Activated T-cell treated with anti-CD3 and anti-CD28 coated beads, Interleukin-2, amount 50 U/mL, for 24 hours (primary cell): Measurements from ENCODE around the gene ABO.
A peak's percentile ranks its signal among the peaks of the same experiment; 100 is the strongest.
"Not testable (repeated sequence)": the region's sequence is repeated elsewhere in the genome, so short reads cannot be mapped to it uniquely, and the experiment has no call there.

Experiments
- DNase-seq: peaks from one replicate; pipeline ENCODE4 v3.0.0-alpha.2; 2020
- H3K27ac Mint-ChIP-seq: 2 replicates; pipeline ENCODE4 v1.8.0; 2020; ENCODE audit warnings: mild to moderate bottlenecking, mixed read lengths
- H3K27me3 Mint-ChIP-seq: 2 replicates; pipeline ENCODE4 v1.8.0; 2020; ENCODE audit warnings: mixed read lengths
- H3K36me3 Mint-ChIP-seq: 2 replicates; pipeline ENCODE4 v1.8.0; 2020; ENCODE audit warnings: low read depth, mixed read lengths
- H3K4me1 Mint-ChIP-seq: 2 replicates; pipeline ENCODE4 v1.8.0; 2020; ENCODE audit warnings: low read depth, mixed read lengths
- H3K4me3 Mint-ChIP-seq: 2 replicates; pipeline ENCODE4 v1.8.0; 2020; ENCODE audit warnings: mild to moderate bottlenecking, moderate library complexity, mixed read lengths
- H3K9me3 Mint-ChIP-seq: 2 replicates; pipeline ENCODE4 v1.8.0; 2020; ENCODE audit warnings: mixed read lengths

ABO gene

DNA sequence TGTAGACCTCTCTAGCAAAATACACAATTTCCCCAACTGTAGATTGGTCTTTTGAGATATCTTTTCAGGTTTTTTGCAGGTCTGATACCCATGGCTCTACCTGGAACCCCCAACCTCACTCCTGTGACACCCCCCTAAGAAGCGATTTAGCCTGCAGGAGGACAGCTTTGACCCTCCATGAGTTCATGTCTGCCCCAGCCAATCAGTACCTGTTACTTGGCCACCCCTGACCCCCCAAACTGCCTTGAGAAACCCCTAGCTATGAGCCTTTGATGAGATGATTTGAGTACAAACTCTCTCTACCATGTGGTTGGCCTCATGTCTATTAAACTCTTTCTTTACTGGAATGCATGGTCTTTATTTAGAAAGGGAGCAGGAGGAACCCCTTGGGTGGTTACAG lies 25.7 kb downstream of the ABO start:
- Mint-ChIP-seq H3K4me3 (no peak overlapping the region), H3K4me1 (no peaks in the 10 kb centered on the region), H3K9me3 (no peaks in the 10 kb centered on the region), H3K27me3 (peaks cover 26% of the 10 kb centered on the region), H3K36me3 (no peaks in the 10 kb centered on the region), H3K27ac (no peak overlapping the region)
- DNase-seq, result no peak

DNA sequence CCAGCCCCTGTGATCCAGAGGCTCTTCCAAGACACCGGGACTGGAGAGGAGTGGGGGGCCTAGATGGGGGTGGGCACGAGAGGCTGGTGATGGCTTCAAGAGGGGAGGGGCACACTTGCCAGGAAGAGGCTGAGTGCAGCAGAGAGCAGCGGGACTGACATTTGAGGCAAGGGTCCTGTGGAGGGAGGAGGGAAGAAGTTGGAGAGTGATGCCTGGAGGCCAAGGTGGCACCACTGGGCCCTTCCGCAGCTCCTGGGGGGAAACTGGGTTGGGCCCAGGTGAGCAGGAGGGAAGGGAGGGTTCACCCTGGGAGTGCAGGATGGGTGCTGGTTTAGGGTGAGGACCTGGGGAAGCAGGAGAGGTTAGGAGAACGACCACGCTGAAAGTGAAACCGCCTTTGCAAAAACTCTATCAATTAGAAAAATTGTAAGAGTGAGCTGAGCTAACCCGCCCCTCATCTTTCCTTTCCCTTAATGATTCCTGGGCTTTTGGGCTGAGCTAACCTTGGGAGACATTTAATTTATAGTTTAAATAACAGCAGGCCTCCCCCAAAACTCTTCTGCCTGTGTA lies 26.2 kb downstream of the ABO start:
- DNase-seq, result no peak
- no peak overlapping the region for H3K4me3 Mint-ChIP-seq
- H3K27ac Mint-ChIP-seq, result no peak overlapping the region
- H3K36me3 Mint-ChIP-seq, result no peaks in the 10 kb centered on the region
- H3K9me3 Mint-ChIP-seq, result no peaks in the 10 kb centered on the region
- peaks cover 26% of the 10 kb centered on the region for H3K27me3 Mint-ChIP-seq
- H3K4me1 Mint-ChIP-seq, result no peaks in the 10 kb centered on the region

DNA sequence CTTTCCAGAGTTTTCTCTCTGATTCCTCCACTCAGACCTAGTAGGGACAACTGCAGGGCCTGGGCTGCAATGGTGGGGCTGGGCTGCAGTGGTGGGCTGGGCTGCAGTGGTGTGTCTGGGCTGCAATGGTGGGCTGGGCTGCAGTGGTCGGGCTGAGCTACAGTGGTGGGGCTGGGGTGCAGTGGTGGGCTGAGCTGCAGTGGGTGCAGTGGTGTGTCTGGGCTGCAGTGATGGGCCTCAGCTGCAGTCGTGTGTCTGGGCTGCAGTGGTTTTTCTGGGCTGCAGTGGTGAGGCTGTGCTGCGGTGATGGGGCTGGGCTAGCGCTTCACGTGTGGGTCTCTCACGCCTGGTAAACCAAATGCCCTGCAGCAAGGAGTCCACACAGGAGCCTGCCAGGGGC lies 27.4 kb downstream of the ABO start:
- Mint-ChIP-seq H3K9me3 (no peaks in the 10 kb centered on the region), H3K27ac (no peak overlapping the region), H3K36me3 (no peaks in the 10 kb centered on the region), H3K4me1 (no peaks in the 10 kb centered on the region), H3K27me3 (peaks cover 26% of the 10 kb centered on the region), H3K4me3 (no peak overlapping the region)
- DNase-seq, result no peak

DNA sequence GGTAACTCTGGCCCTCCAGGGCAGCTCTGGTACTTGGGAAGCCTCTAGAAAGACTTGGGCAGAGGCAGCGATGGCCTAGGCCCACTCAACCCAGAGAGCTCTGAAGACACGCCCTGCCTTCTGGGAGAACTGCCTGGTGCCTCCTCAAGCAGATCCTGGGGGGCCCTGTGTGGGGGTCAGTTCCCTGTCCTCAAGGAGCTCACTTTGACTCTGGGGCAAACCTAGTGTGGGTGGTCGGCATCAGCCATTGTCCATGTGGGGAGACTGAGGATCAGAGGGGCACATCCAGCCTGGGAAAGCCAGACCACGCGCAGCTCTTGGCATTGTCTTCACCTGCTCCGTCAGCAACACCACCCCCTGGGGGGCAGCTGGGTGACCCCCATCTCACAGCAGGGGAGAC lies 28.0 kb downstream of the ABO start:
- Mint-ChIP-seq H3K27ac (no peak overlapping the region), H3K4me3 (no peak overlapping the region), H3K4me1 (no peaks in the 10 kb centered on the region), H3K36me3 (no peaks in the 10 kb centered on the region), H3K27me3 (peaks cover 29% of the 10 kb centered on the region), H3K9me3 (no peaks in the 10 kb centered on the region)
- DNase-seq, result no peak

DNA sequence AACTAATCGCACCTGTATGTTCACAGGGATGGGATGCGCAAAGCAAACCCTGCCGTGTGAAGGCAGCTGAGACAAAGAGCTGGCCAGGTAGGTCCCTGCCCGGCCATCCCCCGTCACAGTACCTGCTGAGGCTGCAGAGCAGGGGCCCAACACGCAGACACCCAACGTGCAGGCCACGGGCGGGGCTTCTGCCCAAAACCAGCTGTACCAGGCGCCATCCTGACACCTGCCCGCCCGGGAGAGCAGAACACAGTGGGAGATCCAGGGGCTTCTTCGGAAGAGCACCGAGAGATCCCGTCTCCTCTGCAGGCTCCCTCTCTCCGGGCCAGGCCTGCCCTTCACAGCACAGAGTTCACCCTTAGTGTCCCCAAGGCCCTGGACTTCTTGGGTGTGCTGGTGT lies 28.4 kb downstream of the ABO start:
- Mint-ChIP-seq H3K27ac (no peak overlapping the region), H3K4me3 (no peak overlapping the region), H3K4me1 (no peaks in the 10 kb centered on the region), H3K27me3 (peaks cover 34% of the 10 kb centered on the region), H3K36me3 (no peaks in the 10 kb centered on the region), H3K9me3 (no peaks in the 10 kb centered on the region)
- no peak for DNase-seq

DNA sequence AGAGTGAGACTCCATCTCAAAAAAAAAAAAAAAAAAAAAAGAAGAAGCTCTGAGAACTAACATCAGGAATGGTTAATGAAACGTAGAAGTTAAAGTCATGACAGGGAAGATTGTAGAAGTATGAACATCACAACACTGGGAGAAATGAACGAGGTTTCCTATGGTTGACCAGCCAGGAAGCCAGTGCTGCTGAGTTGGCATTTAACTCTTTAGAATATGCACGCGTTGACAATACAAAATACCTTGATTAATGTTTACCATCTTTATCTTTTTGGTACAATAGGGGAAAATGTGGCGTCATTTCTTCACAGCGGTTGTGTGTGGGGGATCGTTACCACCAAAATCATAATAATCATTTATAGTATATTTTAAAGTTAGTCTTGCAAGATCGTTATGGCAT lies 32.0 kb downstream of the ABO start:
- no peaks in the 10 kb centered on the region for H3K36me3 Mint-ChIP-seq
- no peak overlapping the region for H3K27ac Mint-ChIP-seq
- no peak overlapping the region for H3K4me3 Mint-ChIP-seq
- H3K4me1 Mint-ChIP-seq, result peaks cover 8% of the 10 kb centered on the region
- no peaks in the 10 kb centered on the region for H3K9me3 Mint-ChIP-seq
- no peak for DNase-seq
- peaks cover 42% of the 10 kb centered on the region for H3K27me3 Mint-ChIP-seq

DNA sequence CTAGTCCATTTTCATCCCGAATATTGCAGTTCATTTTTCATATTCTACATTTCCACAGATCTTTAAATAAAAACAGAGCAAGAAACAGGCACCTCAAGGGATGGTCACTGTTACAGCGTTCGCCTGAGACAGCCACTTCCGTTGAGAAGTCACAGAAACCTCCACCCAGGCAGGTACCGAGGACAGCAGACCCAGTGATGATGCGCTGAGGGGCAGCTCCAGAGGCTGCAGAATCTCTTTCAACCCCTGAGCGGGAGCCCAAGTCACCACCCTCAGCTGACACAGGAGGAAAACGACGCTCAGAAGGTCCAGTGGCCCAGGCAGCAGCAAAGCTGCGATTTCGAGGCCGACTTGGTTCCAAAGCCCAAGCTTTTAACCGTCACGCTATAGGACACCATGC lies 32.8 kb downstream of the ABO start:
- DNase-seq, result no peak
- Mint-ChIP-seq H3K36me3 (no peaks in the 10 kb centered on the region), H3K9me3 (no peaks in the 10 kb centered on the region), H3K27me3 (peaks cover 49% of the 10 kb centered on the region), H3K27ac (no peak overlapping the region), H3K4me1 (peaks cover 9% of the 10 kb centered on the region), H3K4me3 (no peak overlapping the region)

DNA sequence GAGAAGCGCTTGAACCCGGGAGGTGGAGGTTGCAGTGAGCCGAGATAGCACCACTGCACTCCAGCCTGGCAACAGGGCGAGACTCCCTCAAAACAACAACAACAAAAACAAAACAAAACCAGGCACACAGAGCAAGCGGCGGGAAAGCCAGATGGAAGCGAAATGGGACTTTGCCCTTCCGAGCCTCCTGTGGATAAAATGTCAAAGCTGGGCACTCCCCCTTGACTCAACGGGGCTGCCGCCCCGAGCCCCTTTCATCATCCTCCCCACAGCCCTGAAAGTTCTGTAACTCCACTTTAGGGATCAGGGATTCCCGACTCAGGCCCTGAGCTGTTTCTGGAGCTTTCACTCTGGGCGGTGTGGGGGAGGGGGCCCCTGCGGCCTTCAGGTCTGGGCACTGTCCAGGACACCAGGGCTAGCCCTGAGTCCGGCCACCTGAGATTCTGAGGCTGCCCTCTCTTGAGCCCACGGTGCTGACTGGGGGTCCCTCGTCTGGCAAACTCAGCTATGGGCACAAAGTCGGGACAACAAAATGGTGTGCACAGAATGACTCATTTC lies 35.4 kb downstream of the ABO start:
- Mint-ChIP-seq H3K9me3 (no peaks in the 10 kb centered on the region), H3K27ac (no peak overlapping the region), H3K4me1 (peaks cover 9% of the 10 kb centered on the region), H3K27me3 (peaks cover 45% of the 10 kb centered on the region), H3K4me3 (no peak overlapping the region), H3K36me3 (no peaks in the 10 kb centered on the region)
- DNase-seq, result no peak

DNA sequence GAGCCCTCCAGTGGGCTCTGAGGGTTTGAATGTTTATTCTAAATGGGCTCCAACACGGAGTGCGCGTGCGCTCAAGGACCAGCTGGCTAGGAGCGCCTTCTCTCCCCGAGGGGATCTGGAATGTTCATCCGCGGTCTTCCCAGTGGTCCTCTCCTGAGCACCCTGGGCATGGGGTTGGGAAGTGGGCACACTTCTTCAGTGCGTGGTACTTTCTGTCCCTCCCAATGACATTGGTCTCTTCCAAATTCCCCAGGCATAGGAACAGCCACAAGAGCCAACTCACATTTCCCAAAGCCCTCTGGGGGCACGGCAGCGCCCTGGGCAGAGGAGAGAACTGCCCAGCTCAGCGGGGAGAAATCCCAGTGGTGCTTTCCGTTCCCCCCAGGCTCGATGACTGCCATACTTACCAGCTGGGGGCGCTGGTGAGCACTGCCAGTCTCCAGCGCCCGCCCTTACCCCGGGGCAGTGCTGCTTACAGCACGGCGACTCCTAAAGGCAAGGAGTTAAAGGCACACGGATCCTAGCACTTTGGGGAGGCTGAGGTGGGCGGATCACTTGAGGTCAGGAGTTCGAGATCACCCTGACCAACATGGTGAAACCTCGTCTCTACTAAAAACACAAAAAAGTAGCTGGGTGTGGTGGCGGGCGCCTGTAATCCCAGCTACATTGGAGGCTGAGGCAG lies 36.0 kb downstream of the ABO start:
- no peaks in the 10 kb centered on the region for H3K36me3 Mint-ChIP-seq
- H3K27me3 Mint-ChIP-seq, result peaks cover 45% of the 10 kb centered on the region
- H3K27ac Mint-ChIP-seq, result no peak overlapping the region
- DNase-seq, result peak; percentile 72
- no peaks in the 10 kb centered on the region for H3K9me3 Mint-ChIP-seq
- peak overlapping the region; percentile 51 for H3K4me3 Mint-ChIP-seq
- H3K4me1 Mint-ChIP-seq, result peaks cover 9% of the 10 kb centered on the region

DNA sequence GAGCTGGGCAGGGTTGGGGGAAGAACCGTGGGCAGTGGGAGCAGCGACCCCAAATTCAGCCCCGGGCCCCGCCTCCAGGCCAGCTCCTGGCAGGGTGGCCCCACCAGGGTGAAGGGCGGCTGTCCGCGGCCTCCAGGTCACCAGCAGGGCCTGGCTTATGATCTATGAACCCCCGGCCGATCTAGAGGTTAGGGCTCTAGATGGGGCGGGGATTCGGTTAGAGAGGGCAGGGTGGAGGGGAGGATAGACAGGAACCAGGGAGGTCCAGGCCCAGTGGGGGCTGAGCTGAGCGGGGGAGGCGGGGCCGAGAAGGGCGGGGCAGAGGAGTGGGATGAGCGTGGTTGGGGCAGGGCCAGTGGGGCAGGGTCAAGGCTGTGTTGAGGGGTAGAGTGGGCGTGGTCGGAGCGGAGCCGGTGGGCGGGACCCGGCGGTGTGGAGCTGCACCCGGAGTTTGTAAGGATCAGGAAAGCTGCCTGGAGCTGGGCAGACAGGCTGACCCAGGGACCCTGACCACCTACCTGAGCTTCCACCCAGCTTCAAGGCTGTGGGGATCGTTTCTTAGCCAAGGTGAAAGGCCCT lies 36.6 kb downstream of the ABO start:
- Mint-ChIP-seq H3K27ac (no peak overlapping the region), H3K4me3 (peak overlapping the region; percentile 51), H3K4me1 (peaks cover 9% of the 10 kb centered on the region), H3K36me3 (no peaks in the 10 kb centered on the region), H3K9me3 (no peaks in the 10 kb centered on the region), H3K27me3 (peaks cover 45% of the 10 kb centered on the region)
- peak; percentile 67 for DNase-seq

DNA sequence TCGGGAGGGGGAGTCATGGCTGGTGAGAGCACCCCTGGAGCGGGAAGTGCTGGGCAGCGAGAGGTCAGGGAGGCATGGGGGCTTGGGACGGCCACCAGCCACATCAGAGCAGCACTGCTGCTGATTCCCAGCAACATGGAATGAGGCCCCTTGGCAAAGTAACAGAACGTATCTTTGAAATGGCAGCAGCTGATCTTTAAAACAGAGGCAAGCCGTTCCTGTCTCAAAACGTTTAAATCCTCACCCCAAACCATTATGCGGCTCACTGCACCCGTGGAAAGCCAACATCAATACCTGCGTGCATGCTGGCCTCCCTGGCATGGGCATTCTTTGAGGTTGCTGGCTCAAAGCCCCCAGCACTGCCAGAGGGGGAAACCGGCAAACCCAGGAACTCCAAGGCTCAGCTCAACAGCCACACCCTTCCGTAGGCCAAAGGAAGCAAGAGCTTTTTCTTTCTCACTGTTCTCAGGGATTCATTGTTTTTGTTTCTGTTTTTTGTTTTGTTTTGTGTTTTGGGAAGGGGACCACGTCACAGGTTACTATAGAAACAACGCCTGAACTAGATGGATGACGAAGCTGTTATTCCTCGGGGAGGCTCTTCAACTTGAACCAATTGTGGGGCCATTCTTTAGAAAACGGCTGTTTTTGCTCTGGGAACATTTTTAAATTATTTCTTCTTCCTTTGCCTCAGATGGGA lies 37.8 kb downstream of the ABO start:
- Mint-ChIP-seq H3K4me3 (no peak overlapping the region), H3K27me3 (peaks cover 45% of the 10 kb centered on the region), H3K27ac (no peak overlapping the region), H3K4me1 (peaks cover 9% of the 10 kb centered on the region), H3K36me3 (no peaks in the 10 kb centered on the region), H3K9me3 (no peaks in the 10 kb centered on the region)
- no peak for DNase-seq

DNA sequence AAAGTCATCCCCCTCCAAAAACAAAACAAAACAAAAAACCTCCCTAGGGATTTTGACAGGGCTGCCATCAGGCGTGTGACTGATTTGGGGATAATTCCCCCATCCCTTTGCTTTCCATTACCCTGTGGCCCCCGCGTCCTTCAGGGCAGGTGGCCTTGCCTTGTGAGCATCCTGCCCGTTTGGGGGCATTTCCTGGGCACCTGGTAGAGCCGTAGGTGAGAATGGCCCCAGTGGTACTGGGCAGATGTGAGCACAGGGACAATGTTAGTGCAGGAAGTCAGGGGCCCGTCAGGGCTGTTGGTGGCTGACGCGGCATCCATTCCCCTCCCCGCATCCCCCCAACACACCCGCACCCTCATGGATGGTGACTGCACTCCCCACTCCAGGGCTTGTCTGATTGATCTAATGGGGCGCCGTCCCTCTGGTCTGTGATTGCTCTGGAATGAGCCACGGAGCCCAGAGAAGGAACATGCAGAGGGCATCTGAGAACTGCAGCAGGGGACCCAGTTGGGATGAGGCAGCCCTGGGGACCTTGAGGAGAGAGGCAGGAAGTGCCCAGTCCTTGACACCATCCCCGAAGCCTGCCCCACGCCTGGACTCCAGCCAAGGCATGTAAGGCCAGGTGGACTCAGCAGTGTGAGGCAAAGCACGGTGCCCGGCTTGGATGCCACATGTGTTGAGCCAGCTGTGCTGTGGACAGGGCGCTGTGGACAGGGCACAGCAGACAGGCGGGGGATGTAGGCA lies 38.5 kb downstream of the ABO start:
- H3K9me3 Mint-ChIP-seq, H3K36me3 Mint-ChIP-seq, H3K4me1 Mint-ChIP-seq, DNase-seq, H3K4me3 Mint-ChIP-seq: not testable (repeated sequence)
- H3K27me3 Mint-ChIP-seq, result peaks cover 37% of the 10 kb centered on the region
- peak overlapping the region; percentile 44 for H3K27ac Mint-ChIP-seq

DNA sequence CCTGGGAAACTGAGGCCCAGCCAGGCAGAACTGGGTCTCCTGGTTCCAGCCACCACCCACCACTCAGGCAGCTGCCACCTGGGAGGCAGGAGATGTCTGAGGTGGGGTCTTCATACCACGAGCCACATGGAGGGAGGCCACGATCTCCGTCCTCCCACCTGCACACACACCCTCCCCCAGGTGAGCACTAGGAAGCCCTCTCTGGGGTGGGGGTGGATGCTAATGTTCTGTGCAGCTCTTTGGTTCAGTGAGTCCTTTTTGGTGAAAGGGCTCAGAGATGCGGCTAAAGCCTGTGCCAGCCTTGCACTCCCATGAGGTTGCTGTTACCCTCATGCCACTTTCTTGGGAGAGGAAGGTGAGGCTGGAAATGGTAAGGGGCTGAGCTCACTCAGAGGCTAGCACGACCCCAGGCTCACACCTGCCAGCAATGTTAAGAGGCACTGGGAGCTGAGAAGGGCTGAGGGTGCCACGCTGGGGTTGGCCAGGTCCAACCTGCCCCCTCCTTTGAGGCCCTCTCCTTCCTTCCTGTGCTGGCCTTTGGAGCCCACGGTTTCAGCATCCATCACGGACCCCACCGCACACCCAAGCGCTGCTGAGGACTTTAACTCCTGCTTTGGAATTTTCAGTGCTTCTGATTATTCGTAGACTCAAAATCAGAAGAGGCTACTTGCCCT lies 39.3 kb downstream of the ABO start:
- peaks cover 31% of the 10 kb centered on the region for H3K27me3 Mint-ChIP-seq
- H3K36me3 Mint-ChIP-seq, result no peaks in the 10 kb centered on the region
- peaks cover 9% of the 10 kb centered on the region for H3K4me1 Mint-ChIP-seq
- DNase-seq, result no peak
- no peak overlapping the region for H3K27ac Mint-ChIP-seq
- H3K4me3 Mint-ChIP-seq, result no peak overlapping the region
- H3K9me3 Mint-ChIP-seq, result no peaks in the 10 kb centered on the region
